Small intestine (tissue), 7 donors: ENCODE data around the gene HSFX2. TPM values are rescaled to one million over a fixed set of nuclear protein-coding genes. Genes with fewer than 3 reads are reported as not detected.
"Not testable (repeated sequence)": the region's sequence is repeated elsewhere in the genome, so short reads cannot be mapped to it uniquely, and the experiment has no call there.

Experiments used
- DNase-seq, 2 donors: peaks; one replicate each; pipeline versions ENCODE4 v3.0.0 to v3.0.0-alpha.2; 2013
- FAIRE-seq: peaks from 2 replicates; lab custom pipeline; 2012; peaks lifted over from hg19 to GRCh38; lab: Jason Lieb, UNC
- H3K27ac ChIP-seq, 3 donors: one replicate each; pipeline ENCODE4 v1.5.1; 2013; ENCODE audit warnings: low read length in 2 of 3, mild to moderate bottlenecking in 2 of 3, control low read depth in 1 of 3, inconsistent platforms in 1 of 3, low read depth in 1 of 3, moderate library complexity in 1 of 3
- H3K27me3 ChIP-seq, 3 donors: one replicate each; pipeline ENCODE4 v1.6.1; 2013; ENCODE audit warnings: low read length in 3 of 3, inconsistent platforms in 1 of 3; ENCODE audit not compliant: control insufficient read depth in 3 of 3, insufficient read depth in 3 of 3
- H3K36me3 ChIP-seq, 3 donors: one replicate each; pipeline ENCODE4 v1.6.1; 2013; ENCODE audit warnings: low read length in 3 of 3, inconsistent platforms in 1 of 3, low read depth in 1 of 3, mild to moderate bottlenecking in 1 of 3, moderate library complexity in 1 of 3; ENCODE audit not compliant: control insufficient read depth in 3 of 3, insufficient read depth in 2 of 3
- H3K4me1 ChIP-seq, 3 donors: one replicate each; pipeline ENCODE4 v1.6.1; 2013; ENCODE audit warnings: low read length in 2 of 3, inconsistent platforms in 1 of 3, low read depth in 1 of 3, mild to moderate bottlenecking in 1 of 3, moderate library complexity in 1 of 3; ENCODE audit not compliant: control insufficient read depth in 3 of 3, insufficient read depth in 2 of 3
- H3K4me3 ChIP-seq, 3 donors: one replicate each; pipeline ENCODE4 v1.5.1; 2013; ENCODE audit warnings: low read length in 3 of 3, control low read depth in 1 of 3, inconsistent platforms in 1 of 3, low read depth in 1 of 3, mild to moderate bottlenecking in 1 of 3, moderate library complexity in 1 of 3
- H3K9me3 ChIP-seq, 2 donors: one replicate each; pipeline ENCODE4 v1.6.1; 2013; ENCODE audit warnings: low read depth in 1 of 2, low read length in 1 of 2; ENCODE audit not compliant: control insufficient read depth in 2 of 2, insufficient read depth in 1 of 2
- WGBS, 3 donors: extraction: QIAGEN DNeasy Blood & Tissue Kit; methylation state at CpG; one replicate each; pipeline ENCODE4 v1.1.7; 2013; 5-methylcytosine and 5-hydroxymethylcytosine counted together
- polyA plus RNA-seq, 4 donors: library from polyadenylated mRNA; stranded (reverse) in 3 of 4; unstranded in 1 of 4; fragments of 200-250 nt in 3 of 4; fragments of 120-200 nt in 1 of 4; gene quantifications; one replicate each; pipeline versions ENCODE4 v1.2.1 to v1.2.3, GENCODE V29; 2013
- donor health status: healthy with polysubstance abuse.
- donor health status: control.
- donor health status: control.
- donor health status: Bipolar disorder and iron deficiency.
- donor health status: healthy.

The HSFX2 gene
- polyA plus RNA-seq, 4 donors, result 0.21 to 1.6 (median 0.49) TPM; not detected in 1

GRCh38 chrX:149630681-149631233, 35.6 kb upstream of the HSFX2 start:
- H3K36me3 ChIP-seq, result no peaks in the 10 kb centered on the region
- peak; percentile 26 to 32 for DNase-seq
- 6 to 48% (median 23%) methylated on average over 16 of the region's 16 CpGs for WGBS, 3 donors
- H3K27me3 ChIP-seq, result peaks cover 0 to 2% (median 0%) of the 10 kb centered on the region in 3 donors
- H3K27ac ChIP-seq, result peak overlapping the region; percentile 31 to 48 (median 39)
- FAIRE-seq, result no peak
- H3K9me3 ChIP-seq, result no peaks in the 10 kb centered on the region
- H3K4me1 ChIP-seq, result peaks cover 0 to 19% (median 4%) of the 10 kb centered on the region in 3 donors
- H3K4me3 ChIP-seq, result peak overlapping the region; percentile 56 to 88 (median 57)

GRCh38 chrX:149629730-149630387, 34.7 kb upstream of the HSFX2 start:
- 49 to 71% (median 55%) methylated on average over 5 of the region's 5 CpGs for WGBS, 3 donors
- Histone ChIP-seq H3K27ac (no peak overlapping the region), H3K9me3 (no peaks in the 10 kb centered on the region), H3K27me3 (peaks cover 0 to 2% (median 0%) of the 10 kb centered on the region in 3 donors), H3K36me3 (no peaks in the 10 kb centered on the region), H3K4me3 (peak overlapping the region in 1 of 3 donors; percentile 56), H3K4me1 (peaks cover 0 to 19% (median 4%) of the 10 kb centered on the region in 3 donors)
- FAIRE-seq (no peak), DNase-seq (no peak)

GRCh38 chrX:149628768-149629167, 33.7 kb upstream of the HSFX2 start:
- FAIRE-seq, result no peak
- WGBS, 3 donors, result 65 to 95% (median 92%) methylated on average over 2 of the region's 2 CpGs

GRCh38 chrX:149628280-149628679, 33.2 kb upstream of the HSFX2 start:
- WGBS, 3 donors, result 95 to 97% (median 97%) methylated on average over 3 of the region's 3 CpGs
- no peak for DNase-seq
- H3K36me3 ChIP-seq, result no peaks in the 10 kb centered on the region
- H3K27ac ChIP-seq, result no peak overlapping the region
- no peak for FAIRE-seq
- H3K9me3 ChIP-seq, result no peaks in the 10 kb centered on the region
- peaks cover 0 to 19% (median 4%) of the 10 kb centered on the region in 3 donors for H3K4me1 ChIP-seq
- no peaks in the 10 kb centered on the region for H3K27me3 ChIP-seq
- no peak overlapping the region for H3K4me3 ChIP-seq

More at GRCh38 chrX:149628768-149629167, 33.7 kb upstream of the HSFX2 start:
- no peaks in the 10 kb centered on the region for H3K9me3 ChIP-seq
- H3K4me1 ChIP-seq, result peaks cover 0 to 19% (median 4%) of the 10 kb centered on the region in 3 donors
- DNase-seq, result no peak
- no peak overlapping the region for H3K27ac ChIP-seq
- no peaks in the 10 kb centered on the region for H3K36me3 ChIP-seq
- H3K27me3 ChIP-seq, result no peaks in the 10 kb centered on the region
- no peak overlapping the region for H3K4me3 ChIP-seq

GRCh38 chrX:149626829-149627228, 31.7 kb upstream of the HSFX2 start:
- 70 to 76% (median 76%) methylated on average over 8 of the region's 8 CpGs for WGBS, 3 donors
- H3K36me3 ChIP-seq, H3K27me3 ChIP-seq, H3K9me3 ChIP-seq, DNase-seq, FAIRE-seq: not testable (repeated sequence)
- Histone ChIP-seq H3K4me1 (peaks cover 0 to 16% (median 4%) of the 10 kb centered on the region in 3 donors), H3K4me3 (peak overlapping the region in 1 of 3 donors; percentile 10), H3K27ac (peak overlapping the region in 1 of 3 donors; percentile 48)

- WGBS, 3 donors, result no CpG with 5 or more reads among the region's 1 CpG
- not testable (repeated sequence) for H3K9me3 ChIP-seq
Measured at GRCh38 chrX:149619662-149620061, 24.5 kb upstream of the HSFX2 start.

GRCh38 chrX:149618871-149619270, 23.8 kb upstream of the HSFX2 start:
- Histone ChIP-seq H3K4me1 (no peaks in the 10 kb centered on the region), H3K36me3 (no peaks in the 10 kb centered on the region), H3K27me3 (no peaks in the 10 kb centered on the region), H3K27ac (no peak overlapping the region), H3K4me3 (no peak overlapping the region), H3K9me3 (peaks cover 0 to 2% of the 10 kb centered on the region in 2 donors)
- DNase-seq (no peak), FAIRE-seq (peak; percentile 76)
- WGBS, 3 donors, result 56 to 80% (median 73%) methylated on average over 3 of the region's 3 CpGs

More at GRCh38 chrX:149619662-149620061, 24.5 kb upstream of the HSFX2 start:
- not testable (repeated sequence) for DNase-seq, FAIRE-seq, H3K4me1 ChIP-seq, H3K27me3 ChIP-seq, H3K36me3 ChIP-seq, H3K4me3 ChIP-seq, H3K27ac ChIP-seq

- Histone ChIP-seq H3K9me3 (no peaks in the 10 kb centered on the region), H3K36me3 (peaks cover 0 to 14% (median 0%) of the 10 kb centered on the region in 3 donors), H3K27ac (peak overlapping the region in 1 of 3 donors; percentile 18), H3K4me3 (no peak overlapping the region), H3K27me3 (no peaks in the 10 kb centered on the region), H3K4me1 (no peaks in the 10 kb centered on the region)
- no peak for FAIRE-seq
- peak; percentile 25 to 30 for DNase-seq
- 57 to 88% (median 74%) methylated on average over 1 of the region's 1 CpG for WGBS, 3 donors
Measured at GRCh38 chrX:149611623-149612175, 16.6 kb upstream of the HSFX2 start.
